ENCODE measurements around the gene ROBO2. TPM values are rescaled to one million over a fixed set of nuclear protein-coding genes. Genes with fewer than 3 reads are reported as not detected.
A peak's percentile ranks its signal among the peaks of the same experiment; 100 is the strongest.

ROBO2 gene
- polyA plus RNA-seq, 2 of the 4 experiments (the other 2 are of a cell fraction): 0.04 TPM; not detected in 1

GRCh38 chr3:77028005-77028404 lies 11.9 kb upstream of the ROBO2 start:
- FAIRE-seq (no peak), ATAC-seq (no peak), DNase-seq (ENCODE audit: low read depth in 1 of 2, low spot score in 1 of 2) (no peak)
- Histone ChIP-seq H3K4me2 (no peak overlapping the region), H3K27ac (no peak overlapping the region), H3K4me3 (no peak overlapping the region), H3K4me1 (no peaks in the 10 kb centered on the region), H3K9me3 (no peaks in the 10 kb centered on the region)
- ChIA-PET CTCF (interaction anchor here (1.2 to 1.6 kb wide), 2 partner anchors 10 to 11 kb away, joined by 3 to 4 read pairs; no protein-coding TSS in a partner anchor), POLR2A (no interaction called here)
- TF ChIP-seq TP53 (CRISPR knock-in tag; IDR thresholded peaks at IDR 0.05) (no peak), JUN (IDR thresholded peaks at IDR 0.05) (no peak)
- WGBS (ENCODE audit: missing lambda C conversion rate): 2% methylated on average over 2 of the region's 2 CpGs

DNA sequence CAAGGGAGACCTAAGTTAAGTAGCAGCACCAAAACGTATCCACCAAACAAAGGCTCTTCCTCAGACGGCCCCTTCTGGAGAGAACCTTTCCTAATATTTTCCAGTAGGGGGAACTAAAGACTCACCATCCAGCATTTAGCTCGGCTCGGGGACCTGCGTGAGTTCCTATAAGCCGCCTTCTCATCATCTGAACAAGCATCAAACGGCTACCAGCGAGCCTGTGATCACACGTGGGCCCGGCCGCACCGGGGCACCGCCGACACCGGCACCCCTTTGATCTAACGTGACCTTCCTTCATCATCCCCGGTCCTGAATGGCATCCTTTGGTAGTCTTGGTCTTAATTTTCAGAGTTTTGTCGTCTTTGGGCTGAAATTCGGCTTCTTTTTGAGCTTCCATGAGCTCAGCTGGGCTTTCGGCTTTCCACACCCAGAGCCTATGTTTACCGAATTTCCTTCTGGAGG lies 1.4 kb upstream of the ROBO2 start:
- Histone ChIP-seq H3K4me1 (peaks cover 9% of the 10 kb centered on the region; the same call in 1 of the 3 replicates), H3K27ac (no peak overlapping the region), H3K4me3 (no peak overlapping the region; the same call in 2 of the 3 replicates), H3K9me3 (no peaks in the 10 kb centered on the region), H3K4me2 (peak overlapping the region; percentile 62)
- ChIA-PET POLR2A (no interaction called here), CTCF (interaction anchor here (0.6 to 2.4 kb wide), 15 partner anchors 10 to 1607 kb away, joined by 3 to 23 read pairs (median 4); no protein-coding TSS in a partner anchor)
- FAIRE-seq (no peak), ATAC-seq (peak; percentile 96 to 98), DNase-seq (ENCODE audit: low read depth in 1 of 2, low spot score in 1 of 2) (peak; percentile 30 to 77)
- no peak for TF ChIP-seq JUNB (IDR thresholded peaks at IDR 0.05)
- TF ChIP-seq CTCF (IDR thresholded peaks at IDR 0.05): peak; percentile 51
- TF ChIP-seq CEBPB (IDR thresholded peaks at IDR 0.05): no peak
- peak; percentile 69 to 78 for TF ChIP-seq RAD21 (conservative IDR thresholded peaks at IDR 0.05 in 1 of 2, IDR thresholded peaks at IDR 0.05 in 1 of 2)
- no peak for TF ChIP-seq EP300 (IDR thresholded peaks at IDR 0.05)
- no peak for TF ChIP-seq HEYL (CRISPR knock-in tag; IDR thresholded peaks at IDR 0.05)
- TF ChIP-seq FOXS1 (CRISPR knock-in tag; IDR thresholded peaks at IDR 0.05): no peak
- TF ChIP-seq HOXB13 (CRISPR knock-in tag; IDR thresholded peaks at IDR 0.05; ENCODE audit: low read depth): no peak
- TF ChIP-seq, protein P1, sequence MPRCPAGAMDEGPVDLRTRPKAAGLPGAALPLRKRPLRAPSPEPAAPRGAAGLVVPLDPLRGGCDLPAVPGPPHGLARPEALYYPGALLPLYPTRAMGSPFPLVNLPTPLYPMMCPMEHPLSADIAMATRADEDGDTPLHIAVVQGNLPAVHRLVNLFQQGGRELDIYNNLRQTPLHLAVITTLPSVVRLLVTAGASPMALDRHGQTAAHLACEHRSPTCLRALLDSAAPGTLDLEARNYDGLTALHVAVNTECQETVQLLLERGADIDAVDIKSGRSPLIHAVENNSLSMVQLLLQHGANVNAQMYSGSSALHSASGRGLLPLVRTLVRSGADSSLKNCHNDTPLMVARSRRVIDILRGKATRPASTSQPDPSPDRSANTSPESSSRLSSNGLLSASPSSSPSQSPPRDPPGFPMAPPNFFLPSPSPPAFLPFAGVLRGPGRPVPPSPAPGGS (IDR thresholded peaks at IDR 0.05): no peak
- TF ChIP-seq REST (IDR thresholded peaks at IDR 0.05): no peak
- TF ChIP-seq E2F6 (IDR thresholded peaks at IDR 0.05; ENCODE audit: borderline replicate concordance, low read depth): no peak
- TF ChIP-seq HDAC2 (IDR thresholded peaks at IDR 0.05): no peak
- peak; percentile 45; the same call in 1 of the 3 replicates for TF ChIP-seq SMC3 (IDR thresholded peaks at IDR 0.05)
- 6% methylated on average over 21 of the region's 21 CpGs for WGBS (ENCODE audit: missing lambda C conversion rate)
